OCI-LY7 (cell line): Measurements from ENCODE around the gene C4orf51.

Source experiments
- EZH2phosphoT487 ChIP-seq: fragments of 200-600 bp; sonication (generic); IDR thresholded peaks from 2 replicates; pipeline ENCODE4 v1.6.1; 2018; ENCODE audit warnings: low read depth, borderline replicate concordance, mild to moderate bottlenecking, mixed run types, antibody characterized with exemption, low read length, moderate library complexity, mixed read lengths
- TF ChIP-seq, protein P1 (sequence below): fragments of 200-600 bp; sonication (generic); conservative IDR thresholded peaks from 2 replicates; pipeline ENCODE4 v1.5.1; 2014; ENCODE audit warnings: mild to moderate bottlenecking, antibody characterized with exemption, low read length, moderate library complexity, mixed read lengths

DNA sequence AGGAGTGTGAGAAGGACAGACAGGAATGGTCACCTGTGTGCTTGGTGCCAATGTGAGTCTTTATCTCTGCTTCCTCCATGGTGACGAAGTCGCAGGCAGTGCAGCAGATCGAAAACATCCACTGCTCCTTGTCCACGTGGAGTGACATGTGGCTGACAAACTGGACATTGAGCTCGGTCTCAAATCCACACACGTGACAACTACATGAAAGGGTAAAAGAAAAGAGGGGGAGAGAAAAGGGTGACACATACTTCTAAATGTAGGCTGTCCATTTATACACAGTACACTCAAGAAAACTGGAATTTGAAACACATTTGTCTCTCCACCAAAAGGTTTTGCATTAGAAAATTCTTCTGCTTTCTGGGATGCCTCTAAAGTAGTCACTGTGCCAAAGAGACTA lies 94.5 kb downstream of the C4orf51 start:
- TF ChIP-seq, protein P1, sequence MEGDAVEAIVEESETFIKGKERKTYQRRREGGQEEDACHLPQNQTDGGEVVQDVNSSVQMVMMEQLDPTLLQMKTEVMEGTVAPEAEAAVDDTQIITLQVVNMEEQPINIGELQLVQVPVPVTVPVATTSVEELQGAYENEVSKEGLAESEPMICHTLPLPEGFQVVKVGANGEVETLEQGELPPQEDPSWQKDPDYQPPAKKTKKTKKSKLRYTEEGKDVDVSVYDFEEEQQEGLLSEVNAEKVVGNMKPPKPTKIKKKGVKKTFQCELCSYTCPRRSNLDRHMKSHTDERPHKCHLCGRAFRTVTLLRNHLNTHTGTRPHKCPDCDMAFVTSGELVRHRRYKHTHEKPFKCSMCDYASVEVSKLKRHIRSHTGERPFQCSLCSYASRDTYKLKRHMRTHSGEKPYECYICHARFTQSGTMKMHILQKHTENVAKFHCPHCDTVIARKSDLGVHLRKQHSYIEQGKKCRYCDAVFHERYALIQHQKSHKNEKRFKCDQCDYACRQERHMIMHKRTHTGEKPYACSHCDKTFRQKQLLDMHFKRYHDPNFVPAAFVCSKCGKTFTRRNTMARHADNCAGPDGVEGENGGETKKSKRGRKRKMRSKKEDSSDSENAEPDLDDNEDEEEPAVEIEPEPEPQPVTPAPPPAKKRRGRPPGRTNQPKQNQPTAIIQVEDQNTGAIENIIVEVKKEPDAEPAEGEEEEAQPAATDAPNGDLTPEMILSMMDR, result no peak
- no peak for TF ChIP-seq EZH2phosphoT487
